AG04449 (cell line): Measurements from ENCODE around the gene PRCP.
A peak's percentile ranks its signal among the peaks of the same experiment; 100 is the strongest.
"Not testable (repeated sequence)": the region's sequence is repeated elsewhere in the genome, so short reads cannot be mapped to it uniquely, and the experiment has no call there.

Experiments used
- CTCF ChIA-PET: fragments of 350-600 bp; formaldehyde crosslinking; extraction: SDS; loops from one replicate; lab custom pipeline; 2021; ENCODE audit warnings: antibody characterized with exemption; lab: Yijun Ruan, JAX
- POLR2A ChIA-PET: fragments of 400-600, 350-600 bp; formaldehyde crosslinking; extraction: SDS; loops from one replicate; lab custom pipeline; 2020; ENCODE audit warnings: antibody characterized with exemption, inconsistent platforms; lab: Yijun Ruan, JAX
- DNase-seq: peaks from one replicate; pipeline ENCODE4 v3.0.0-alpha.2; 2010; ENCODE audit warnings: low read depth, low spot score
- H3K4me3 ChIP-seq: 2 replicates; pipeline ENCODE4 v1.5.1; 2011; ENCODE audit warnings: low read depth, mild to moderate bottlenecking, control low read depth, low read length
- TF ChIP-seq, protein P1 (sequence below): IDR thresholded peaks from one replicate; pipeline ENCODE4 v1.5.1; 2011; ENCODE audit warnings: mild to moderate bottlenecking, moderate library complexity, low read length, control low read depth, inconsistent platforms; ENCODE audit not compliant: insufficient read depth; ENCODE audit errors: missing control alignments

Gene PRCP

DNA sequence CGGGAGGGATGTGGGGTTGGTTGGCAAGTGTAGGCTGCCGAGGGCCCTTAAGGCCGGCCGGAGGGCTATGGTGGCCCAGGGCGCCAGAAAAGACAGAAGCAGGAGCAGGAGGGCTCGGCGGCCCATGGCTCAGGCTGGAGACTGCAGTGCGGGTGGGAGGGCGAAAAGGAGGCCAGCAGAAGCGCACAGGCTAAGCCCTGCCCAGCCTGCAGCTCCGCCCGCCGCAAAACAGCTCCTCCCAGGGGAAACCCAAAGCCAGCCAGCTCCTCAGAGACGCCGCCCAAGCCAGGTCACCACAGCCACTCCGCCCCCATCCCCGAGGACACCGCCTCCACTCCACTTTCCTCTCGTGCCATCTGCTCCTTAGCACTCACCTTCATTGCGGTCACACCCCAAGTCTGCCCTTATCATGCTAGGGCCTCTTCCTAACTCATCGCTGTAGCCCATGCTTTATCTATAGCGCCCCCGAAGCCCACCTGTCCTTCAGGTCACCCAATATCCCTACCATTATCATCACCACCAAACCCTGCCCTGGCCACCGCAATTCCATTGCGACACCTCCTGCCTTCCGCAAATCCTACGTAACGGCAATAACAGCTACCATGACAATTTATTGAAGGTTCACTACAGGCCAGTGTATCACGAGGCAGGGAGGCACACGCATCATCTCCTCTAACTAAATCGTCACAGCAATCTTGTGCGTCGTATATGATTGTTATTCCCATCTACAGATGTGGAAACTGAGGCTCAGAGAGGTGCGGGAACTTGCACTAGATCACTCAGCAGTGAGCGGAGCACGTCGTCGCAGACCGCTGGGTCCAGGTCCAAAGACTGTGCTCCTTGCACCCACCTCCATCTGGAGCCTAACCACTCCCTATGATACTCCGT, at the start of gene PRCP:
Gene PRCP, minus strand, starts transcription at position 154 of the 888 bp plus-strand sequence. Its CDS starts 28 bp downstream, at position 126.
- peak within 1 kb of the TSS; percentile 86 for H3K4me3 ChIP-seq
- peak; percentile 31 for DNase-seq
- TF ChIP-seq, protein P1, sequence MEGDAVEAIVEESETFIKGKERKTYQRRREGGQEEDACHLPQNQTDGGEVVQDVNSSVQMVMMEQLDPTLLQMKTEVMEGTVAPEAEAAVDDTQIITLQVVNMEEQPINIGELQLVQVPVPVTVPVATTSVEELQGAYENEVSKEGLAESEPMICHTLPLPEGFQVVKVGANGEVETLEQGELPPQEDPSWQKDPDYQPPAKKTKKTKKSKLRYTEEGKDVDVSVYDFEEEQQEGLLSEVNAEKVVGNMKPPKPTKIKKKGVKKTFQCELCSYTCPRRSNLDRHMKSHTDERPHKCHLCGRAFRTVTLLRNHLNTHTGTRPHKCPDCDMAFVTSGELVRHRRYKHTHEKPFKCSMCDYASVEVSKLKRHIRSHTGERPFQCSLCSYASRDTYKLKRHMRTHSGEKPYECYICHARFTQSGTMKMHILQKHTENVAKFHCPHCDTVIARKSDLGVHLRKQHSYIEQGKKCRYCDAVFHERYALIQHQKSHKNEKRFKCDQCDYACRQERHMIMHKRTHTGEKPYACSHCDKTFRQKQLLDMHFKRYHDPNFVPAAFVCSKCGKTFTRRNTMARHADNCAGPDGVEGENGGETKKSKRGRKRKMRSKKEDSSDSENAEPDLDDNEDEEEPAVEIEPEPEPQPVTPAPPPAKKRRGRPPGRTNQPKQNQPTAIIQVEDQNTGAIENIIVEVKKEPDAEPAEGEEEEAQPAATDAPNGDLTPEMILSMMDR: no peak
- CTCF ChIA-PET: interaction anchor here (0.9 to 7.3 kb wide), 19 partner anchors 10 to 920 kb away, joined by 3 to 74 read pairs (median 4); no protein-coding TSS in a partner anchor
- POLR2A ChIA-PET: interaction anchor here (0.5 to 2.1 kb wide), 7 partner anchors 11 to 402 kb away, joined by 3 to 18 read pairs (median 4); partner anchors contain the start of gene PCF11

DNA sequence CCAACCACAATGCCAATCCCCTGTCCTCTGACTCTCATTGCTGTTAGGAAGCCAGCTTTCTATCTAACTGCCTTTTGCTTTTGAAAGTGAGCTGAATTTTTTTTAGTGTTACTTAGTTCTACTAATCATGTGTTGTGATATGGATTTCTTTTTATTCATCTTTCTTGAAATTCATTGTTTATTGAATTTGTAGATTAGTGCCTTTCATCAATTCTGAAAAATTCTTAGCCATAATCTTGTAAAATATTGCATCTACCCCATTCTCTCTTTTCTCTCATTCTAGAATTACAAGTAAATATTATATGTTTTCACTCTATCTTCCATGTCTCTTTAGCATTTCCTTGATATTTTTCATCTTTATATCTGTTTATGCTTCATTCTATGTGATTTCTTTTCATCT, 49.1 kb upstream of the PRCP start:
- TF ChIP-seq, protein P1: no peak
- ChIA-PET POLR2A (no interaction called here), CTCF (no interaction called here)
- no peak for DNase-seq
- no peak overlapping the region for H3K4me3 ChIP-seq

DNA sequence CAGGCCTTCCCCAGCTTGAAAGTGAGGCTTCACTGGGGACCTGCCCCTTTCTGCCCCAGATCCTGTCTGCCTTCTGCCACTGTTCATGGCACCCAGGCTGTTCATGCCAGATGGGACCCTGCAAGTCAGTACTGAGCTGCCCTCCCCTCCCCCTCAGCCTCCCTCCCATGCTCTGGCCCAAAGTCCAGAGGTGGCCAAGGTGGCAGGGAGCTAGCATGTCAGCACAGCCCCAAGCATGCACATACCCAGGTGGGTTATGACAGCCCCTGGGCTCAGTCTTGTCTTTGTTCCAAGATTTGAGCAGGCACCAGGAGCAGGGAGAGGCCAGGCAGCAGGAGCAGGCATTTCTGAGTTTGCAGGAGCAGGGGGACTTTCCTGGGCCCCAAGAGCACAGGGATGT, 45.5 kb upstream of the PRCP start:
- ChIA-PET CTCF (interaction anchor here (0.7 to 2.2 kb wide), 2 partner anchors 13 to 15 kb away, joined by 3 to 5 read pairs; no protein-coding TSS in a partner anchor), POLR2A (no interaction called here)
- no peak for DNase-seq
- TF ChIP-seq, protein P1: no peak
- H3K4me3 ChIP-seq: no peak overlapping the region

DNA sequence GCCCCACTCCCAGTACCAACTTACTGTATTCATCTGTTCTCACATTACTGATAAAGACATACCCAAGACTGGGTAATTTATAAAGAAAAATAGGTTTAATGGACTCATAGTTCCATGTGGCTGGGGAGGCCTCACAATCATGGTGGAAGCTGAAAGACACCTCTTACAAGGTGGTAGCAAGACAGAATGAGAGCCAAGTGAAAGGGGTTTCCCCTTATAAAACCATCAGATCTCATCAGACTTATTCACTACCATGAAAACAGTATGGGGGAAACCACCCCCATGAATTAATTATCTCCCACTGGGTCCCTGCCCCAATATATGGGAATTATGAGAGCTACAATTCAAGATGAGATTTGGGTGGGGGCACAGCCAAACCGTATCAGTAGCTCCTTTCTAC, 44.8 kb upstream of the PRCP start:
- H3K4me3 ChIP-seq, DNase-seq, POLR2A ChIA-PET: not testable (repeated sequence)
- CTCF ChIA-PET: interaction anchor here (2.2 kb wide), 1 partner anchor 14 kb away, joined by 5 read pairs; no protein-coding TSS in a partner anchor

DNA sequence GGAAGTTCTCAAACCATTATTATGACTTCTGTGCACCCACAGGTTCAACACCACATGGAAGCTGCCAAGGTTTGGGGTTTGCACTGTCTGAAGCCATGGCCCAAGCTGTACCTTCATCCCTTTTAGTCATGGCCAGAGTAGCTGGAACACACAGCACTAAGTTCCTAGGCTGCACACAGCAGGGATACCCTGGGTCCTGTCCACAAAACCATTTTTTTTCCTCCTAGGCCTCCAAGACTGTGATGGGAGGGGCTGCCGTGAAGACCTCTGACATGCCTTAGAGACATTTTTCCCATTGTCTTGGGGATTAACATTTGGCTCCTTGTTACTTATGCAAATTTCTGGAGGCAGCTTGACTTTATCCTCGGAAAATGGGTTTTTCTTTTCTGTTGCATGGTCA, 44.0 kb upstream of the PRCP start:
- no peak for DNase-seq
- ChIA-PET POLR2A (no interaction called here), CTCF (no interaction called here)
- TF ChIP-seq, protein P1: no peak
- no peak overlapping the region for H3K4me3 ChIP-seq

DNA sequence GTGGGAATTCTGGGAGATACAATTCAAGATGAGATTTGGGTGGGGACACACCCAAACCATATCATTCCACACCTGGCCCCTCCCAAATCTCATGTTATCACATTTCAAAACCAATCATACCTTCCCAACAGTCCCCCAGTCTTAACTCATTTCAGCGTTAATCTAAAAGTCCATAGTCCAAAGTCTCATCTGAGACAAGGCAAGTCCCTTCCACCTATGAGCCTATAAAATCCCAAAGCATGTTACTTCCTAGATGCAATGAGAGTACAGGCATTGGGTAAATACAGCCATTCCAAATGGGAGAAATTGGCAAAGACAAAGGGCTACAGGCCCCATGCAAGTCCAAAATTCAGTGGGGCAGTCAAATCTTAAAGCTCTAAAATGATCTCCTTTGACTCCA, 43.2 kb upstream of the PRCP start:
- CTCF ChIA-PET, H3K4me3 ChIP-seq, DNase-seq: not testable (repeated sequence)
- POLR2A ChIA-PET: interaction anchor here (0.8 kb wide), 1 partner anchor 139 kb away, joined by 3 read pairs; no protein-coding TSS in a partner anchor

DNA sequence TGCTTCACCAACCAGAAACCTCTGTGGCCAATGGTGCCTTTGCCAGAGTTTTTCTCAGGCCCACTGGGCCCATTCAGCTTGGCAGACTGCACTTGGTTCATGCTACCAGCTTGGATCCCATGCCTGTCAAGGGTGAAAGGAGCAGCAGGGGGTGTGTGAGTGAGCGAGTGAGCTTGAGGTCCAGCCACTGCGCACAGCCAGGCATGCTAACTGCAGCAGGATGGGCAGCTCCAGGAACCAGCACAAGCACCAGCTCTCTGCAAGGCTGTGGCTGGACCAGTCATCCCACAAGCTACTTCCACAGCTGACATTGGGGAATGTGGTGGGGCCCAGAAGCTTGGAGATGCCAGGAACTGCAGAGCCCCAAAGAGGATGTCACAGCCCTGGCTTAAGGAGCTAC, 42.1 kb upstream of the PRCP start:
- no peak overlapping the region for H3K4me3 ChIP-seq
- no peak for DNase-seq
- TF ChIP-seq, protein P1: no peak
- POLR2A ChIA-PET: interaction anchor here (0.8 kb wide), 1 partner anchor 140 kb away, joined by 3 read pairs; no protein-coding TSS in a partner anchor
- CTCF ChIA-PET: interaction anchor here (0.9 to 1.2 kb wide), 3 partner anchors 12 to 166 kb away, joined by 3 to 4 read pairs (median 3); no protein-coding TSS in a partner anchor
